ENCODE measurements around the gene UBAC1.

Gene UBAC1

DNA sequence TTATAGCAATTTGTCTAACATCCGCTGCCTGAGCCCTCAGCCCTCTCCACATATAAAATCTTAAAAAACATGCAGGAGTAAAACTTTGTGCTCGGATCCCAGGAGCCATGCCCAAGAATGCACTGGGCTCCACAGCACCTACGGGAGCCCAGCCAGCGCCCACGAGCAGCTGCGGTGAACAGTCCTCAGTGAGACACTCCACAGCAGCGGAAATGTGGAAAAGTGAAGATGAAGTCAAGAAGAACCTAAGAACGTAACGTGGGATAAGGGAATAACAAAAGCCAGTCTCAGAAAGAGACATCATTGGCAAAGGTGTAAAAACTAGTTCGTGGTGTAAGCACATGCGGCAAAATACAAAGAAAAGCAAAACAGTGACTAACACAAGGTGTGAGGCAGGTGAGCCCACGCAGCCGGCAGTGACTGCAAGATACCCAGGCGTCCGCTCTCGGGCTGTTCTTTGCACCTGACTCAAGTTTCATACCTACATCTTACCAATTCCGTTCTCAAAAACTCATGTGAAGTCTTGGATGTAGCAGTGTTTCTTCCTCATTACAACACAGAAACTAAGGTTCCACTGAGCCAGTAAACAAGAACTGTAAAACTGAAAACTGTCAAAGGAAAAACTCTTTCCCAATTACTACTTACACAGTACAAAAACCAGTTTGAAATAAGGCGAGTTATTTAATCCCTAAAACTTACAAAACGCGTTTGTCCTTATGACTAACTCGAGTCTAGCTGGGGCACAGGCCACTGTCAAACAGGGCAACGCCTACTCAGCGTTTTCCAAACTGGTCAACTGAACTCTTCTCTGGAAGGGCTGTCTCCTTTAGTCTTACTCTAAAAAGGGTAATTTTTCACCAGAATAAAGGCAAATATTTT, 55.6 kb downstream of the UBAC1 start:
- Histone ChIP-seq H3K79me2 (ENCODE audit: control insufficient read depth, low read length) (peaks cover 88% of the 10 kb centered on the region), H3K36me3 (ENCODE audit: control insufficient read depth, low read length) (peaks cover 28% of the 10 kb centered on the region), H3K27ac (ENCODE audit: low read depth, low read length) (no peak overlapping the region), H3K4me1 (ENCODE audit: control insufficient read depth, low read length) (peaks cover 34% of the 10 kb centered on the region), H3K4me2 (ENCODE audit: low read length) (peak overlapping the region; percentile 86), H4K20me1 (ENCODE audit: control insufficient read depth, insufficient read depth, low read depth, low read length) (peaks cover 23% of the 10 kb centered on the region), H3K27me3 (ENCODE audit: control insufficient read depth, low read length) (no peaks in the 10 kb centered on the region), H3K9me2 (replicated peaks; ENCODE audit: control insufficient read depth, low read length) (no peaks in the 10 kb centered on the region), H3F3A (ENCODE audit: control insufficient read depth, insufficient read depth) (peaks cover 4% of the 10 kb centered on the region), H3K9me3 (ENCODE audit: control insufficient read depth, insufficient read depth, low read length) (no peaks in the 10 kb centered on the region), H3K4me3 (ENCODE audit: low read length) (peak overlapping the region; percentile 76)
- TF ChIP-seq EZH2phosphoT487 (IDR thresholded peaks at IDR 0.05; ENCODE audit: borderline replicate concordance, low read length), result no peak
- TF ChIP-seq, protein P1, sequence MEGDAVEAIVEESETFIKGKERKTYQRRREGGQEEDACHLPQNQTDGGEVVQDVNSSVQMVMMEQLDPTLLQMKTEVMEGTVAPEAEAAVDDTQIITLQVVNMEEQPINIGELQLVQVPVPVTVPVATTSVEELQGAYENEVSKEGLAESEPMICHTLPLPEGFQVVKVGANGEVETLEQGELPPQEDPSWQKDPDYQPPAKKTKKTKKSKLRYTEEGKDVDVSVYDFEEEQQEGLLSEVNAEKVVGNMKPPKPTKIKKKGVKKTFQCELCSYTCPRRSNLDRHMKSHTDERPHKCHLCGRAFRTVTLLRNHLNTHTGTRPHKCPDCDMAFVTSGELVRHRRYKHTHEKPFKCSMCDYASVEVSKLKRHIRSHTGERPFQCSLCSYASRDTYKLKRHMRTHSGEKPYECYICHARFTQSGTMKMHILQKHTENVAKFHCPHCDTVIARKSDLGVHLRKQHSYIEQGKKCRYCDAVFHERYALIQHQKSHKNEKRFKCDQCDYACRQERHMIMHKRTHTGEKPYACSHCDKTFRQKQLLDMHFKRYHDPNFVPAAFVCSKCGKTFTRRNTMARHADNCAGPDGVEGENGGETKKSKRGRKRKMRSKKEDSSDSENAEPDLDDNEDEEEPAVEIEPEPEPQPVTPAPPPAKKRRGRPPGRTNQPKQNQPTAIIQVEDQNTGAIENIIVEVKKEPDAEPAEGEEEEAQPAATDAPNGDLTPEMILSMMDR (IDR thresholded peaks at IDR 0.05; ENCODE audit: low read depth, low read length, poor library complexity, severe bottlenecking), result no peak

DNA sequence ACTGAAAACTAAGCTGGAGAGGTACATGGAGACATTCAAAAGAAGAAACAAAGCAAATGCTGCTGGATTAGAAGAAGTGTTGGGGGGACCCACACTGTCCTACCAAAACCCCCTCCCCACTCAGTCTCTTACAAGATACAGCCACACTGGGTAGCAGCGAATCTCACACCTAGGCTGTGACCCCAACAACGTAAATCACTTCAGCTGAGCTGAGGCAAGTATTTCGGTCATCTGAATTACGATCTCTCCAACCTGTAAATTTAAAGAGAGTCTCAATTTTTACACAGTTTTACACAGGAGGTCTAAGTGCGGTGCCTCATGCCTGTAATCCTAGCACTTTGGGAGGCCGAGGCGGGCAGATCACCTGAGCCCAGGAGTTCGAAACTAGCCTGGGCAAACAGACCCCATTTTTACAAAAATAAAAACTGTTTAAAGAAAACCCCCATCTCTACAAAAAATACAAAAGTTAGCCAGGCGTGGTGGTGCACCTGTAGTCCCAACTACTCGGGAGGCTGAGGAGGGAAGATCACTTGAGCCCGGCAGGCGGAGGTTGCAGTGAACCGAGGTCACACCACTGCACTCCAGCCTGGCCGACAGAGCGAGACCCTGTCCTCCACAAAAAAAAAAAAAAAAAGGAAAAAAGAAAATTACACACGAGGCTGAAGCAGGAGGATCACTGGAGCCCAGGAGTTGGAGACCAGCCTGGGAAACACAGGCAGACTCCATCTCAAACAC, 57.2 kb downstream of the UBAC1 start:
- peaks cover 4% of the 10 kb centered on the region for H3F3A ChIP-seq (ENCODE audit: control insufficient read depth, insufficient read depth)
- H3K36me3 ChIP-seq (ENCODE audit: control insufficient read depth, low read length), result peaks cover 14% of the 10 kb centered on the region
- peaks cover 89% of the 10 kb centered on the region for H3K79me2 ChIP-seq (ENCODE audit: control insufficient read depth, low read length)
- peaks cover 25% of the 10 kb centered on the region for H3K4me1 ChIP-seq (ENCODE audit: control insufficient read depth, low read length)
- no peaks in the 10 kb centered on the region for H3K27me3 ChIP-seq (ENCODE audit: control insufficient read depth, low read length)
- TF ChIP-seq, protein P1 (IDR thresholded peaks at IDR 0.05; ENCODE audit: low read depth, low read length, poor library complexity, severe bottlenecking), result no peak
- no peak for TF ChIP-seq EZH2phosphoT487 (IDR thresholded peaks at IDR 0.05; ENCODE audit: borderline replicate concordance, low read length)
- no peaks in the 10 kb centered on the region for H3K9me2 ChIP-seq (replicated peaks; ENCODE audit: control insufficient read depth, low read length)
- H3K9me3 ChIP-seq (ENCODE audit: control insufficient read depth, insufficient read depth, low read length), result no peaks in the 10 kb centered on the region
- no peak overlapping the region for H3K4me3 ChIP-seq (ENCODE audit: low read length)
- peaks cover 23% of the 10 kb centered on the region for H4K20me1 ChIP-seq (ENCODE audit: control insufficient read depth, insufficient read depth, low read depth, low read length)
- no peak overlapping the region for H3K4me2 ChIP-seq (ENCODE audit: low read length)
- no peak overlapping the region for H3K27ac ChIP-seq (ENCODE audit: low read depth, low read length)

DNA sequence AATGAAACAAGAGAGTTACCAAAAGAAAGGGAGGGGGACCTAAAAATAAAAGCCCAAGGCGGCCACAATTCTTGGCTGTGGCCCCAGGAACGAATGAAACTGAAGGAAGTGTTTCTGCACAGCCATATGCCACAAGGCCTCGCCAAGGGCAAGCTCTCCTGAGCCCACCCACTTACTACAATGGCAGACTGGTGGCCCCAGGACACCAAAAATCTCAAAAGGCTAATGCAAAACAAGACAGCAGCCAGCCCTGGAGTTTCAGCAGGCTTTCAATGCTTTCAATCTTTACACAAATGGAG, 57.9 kb downstream of the UBAC1 start:
- H3F3A ChIP-seq (ENCODE audit: control insufficient read depth, insufficient read depth), result peaks cover 4% of the 10 kb centered on the region
- H3K4me3 ChIP-seq (ENCODE audit: low read length), result no peak overlapping the region
- no peaks in the 10 kb centered on the region for H3K27me3 ChIP-seq (ENCODE audit: control insufficient read depth, low read length)
- H3K36me3 ChIP-seq (ENCODE audit: control insufficient read depth, low read length), result peaks cover 8% of the 10 kb centered on the region
- no peak overlapping the region for H3K4me2 ChIP-seq (ENCODE audit: low read length)
- peaks cover 23% of the 10 kb centered on the region for H4K20me1 ChIP-seq (ENCODE audit: control insufficient read depth, insufficient read depth, low read depth, low read length)
- H3K4me1 ChIP-seq (ENCODE audit: control insufficient read depth, low read length), result peaks cover 18% of the 10 kb centered on the region
- H3K9me3 ChIP-seq (ENCODE audit: control insufficient read depth, insufficient read depth, low read length), result no peaks in the 10 kb centered on the region
- H3K79me2 ChIP-seq (ENCODE audit: control insufficient read depth, low read length), result peaks cover 89% of the 10 kb centered on the region
- TF ChIP-seq, protein P1 (IDR thresholded peaks at IDR 0.05; ENCODE audit: low read depth, low read length, poor library complexity, severe bottlenecking), result no peak
- TF ChIP-seq EZH2phosphoT487 (IDR thresholded peaks at IDR 0.05; ENCODE audit: borderline replicate concordance, low read length), result no peak
- H3K9me2 ChIP-seq (replicated peaks; ENCODE audit: control insufficient read depth, low read length), result no peaks in the 10 kb centered on the region
- no peak overlapping the region for H3K27ac ChIP-seq (ENCODE audit: low read depth, low read length)
